HCT116 (cell line): ENCODE data around the gene GTPBP1. TPM values are rescaled to one million over a fixed set of nuclear protein-coding genes. Genes with fewer than 3 reads are reported as not detected.

ENCODE experiments used
- ATAC-seq: fragments of 200-7000 bp; cut with Tn5 transposase; 2 replicates; pipeline ENCODE4 v1.9.1; 2020; ENCODE audit warnings: mild to moderate bottlenecking, moderate library complexity
- BruUV-seq: library from RNA; stranded (reverse); fragments of 400-500 nt; replicated peaks from 2 replicates; lab custom pipeline; 2021; lab: Mats Ljungman, UMichigan
- CTCF ChIA-PET: fragments of 300-600 bp; sonication (Branson Sonifier 250); formaldehyde crosslinking; loops from one replicate; lab custom pipeline; 2021; ENCODE audit warnings: antibody characterized with exemption; lab: Charles Lee
- POLR2A ChIA-PET: fragments of 300-600, 350-600 bp; sonication (Branson Sonifier 250); formaldehyde crosslinking; loops from one replicate; lab custom pipeline; 2021; ENCODE audit warnings: antibody characterized with exemption; lab: Charles Lee
- RAD21 ChIA-PET, 2 experiments: fragments of 300-600 bp; sonication (Branson Sonifier 250); formaldehyde crosslinking; loops; one replicate each; lab custom pipeline; 2023; ENCODE audit warnings: low total read pairs in 2 of 2; ENCODE audit not compliant: uncharacterized antibody in 2 of 2, unreplicated experiment in 2 of 2, low non-redundant PET in 1 of 2; lab: Charles Lee
- DNase-seq: peaks from one replicate; pipeline ENCODE4 v3.0.0-alpha.2; 2010; ENCODE audit warnings: low read depth, low spot score
- H2AFZ ChIP-seq: fragments of 200-600 bp; shearing (Covaris generic), sonication (generic); 2 replicates; pipeline ENCODE4 v1.6.1; 2017; ENCODE audit warnings: low read depth, mixed run types, mixed read lengths, antibody characterized with exemption, low read length; ENCODE audit not compliant: poor library complexity, severe bottlenecking
- H3K27ac ChIP-seq: 2 replicates; pipeline ENCODE4 v1.5.1; 2012; ENCODE audit warnings: low read depth, low read length
- H3K27me3 ChIP-seq: fragments of 200-600 bp; sonication (generic); 2 replicates; pipeline ENCODE4 v1.6.1; 2016; ENCODE audit warnings: mixed run types, low read length, mixed read lengths; ENCODE audit not compliant: insufficient read depth
- H3K36me3 ChIP-seq, 2 experiments: fragments of 200-500 bp in 1 of 2; fragments of 200-600 bp in 1 of 2; sonication (Bioruptor generic) in 1 of 2; sonication (generic) in 1 of 2; 2 replicates each; pipeline versions ENCODE4 v1.5.1 to v1.6.1; 2014 to 2016; ENCODE audit warnings: low read length in 2 of 2, inconsistent platforms in 1 of 2, mixed read lengths in 1 of 2, mixed run types in 1 of 2; ENCODE audit not compliant: insufficient read depth in 2 of 2, control insufficient read depth in 1 of 2
- H3K4me1 ChIP-seq, 2 experiments: fragments of 200-600 bp in 1 of 2; sonication (generic) in 1 of 2; 2 replicates each; pipeline versions ENCODE4 v1.5.1 to v1.6.1; 2012 to 2017; ENCODE audit warnings: low read length in 2 of 2, inconsistent platforms in 1 of 2, mild to moderate bottlenecking in 1 of 2, mixed read lengths in 1 of 2, mixed run types in 1 of 2, moderate library complexity in 1 of 2; ENCODE audit not compliant: insufficient read depth in 2 of 2, control insufficient read depth in 1 of 2
- H3K4me2 ChIP-seq: fragments of 200-600 bp; sonication (generic); 2 replicates; pipeline ENCODE4 v1.6.1; 2017; ENCODE audit warnings: mixed run types, low read length, mixed read lengths
- H3K4me3 ChIP-seq, 2 experiments: fragments of 200-600 bp in 1 of 2; sonication (generic) in 1 of 2; replicated peaks in 1 of 2; 2 replicates each; pipeline ENCODE4 v1.5.1; 2011 to 2016; ENCODE audit warnings: low read length in 2 of 2, control low read depth in 1 of 2, low read depth in 1 of 2, mild to moderate bottlenecking in 1 of 2, mixed read lengths in 1 of 2, mixed run types in 1 of 2
- H3K79me2 ChIP-seq: fragments of 200-600 bp; sonication (generic); 2 replicates; pipeline ENCODE4 v1.6.1; 2017; ENCODE audit warnings: mild to moderate bottlenecking, mixed run types, low read length, moderate library complexity, mixed read lengths; ENCODE audit not compliant: insufficient read depth
- H3K9ac ChIP-seq: fragments of 200-600 bp; sonication (generic); 2 replicates; pipeline ENCODE4 v1.6.1; 2016; ENCODE audit warnings: low read length, mixed read lengths
- H3K9me2 ChIP-seq: fragments of 200-600 bp; sonication (generic), shearing (Covaris generic); 2 replicates; pipeline ENCODE4 v1.6.1; 2017; ENCODE audit warnings: mixed run types, mild to moderate bottlenecking, moderate library complexity; ENCODE audit not compliant: insufficient read depth
- H3K9me3 ChIP-seq, 2 experiments: fragments of 200-500 bp in 1 of 2; fragments of 200-600 bp in 1 of 2; sonication (Bioruptor generic) in 1 of 2; sonication (generic) in 1 of 2; 2 replicates each; pipeline ENCODE4 v1.6.1; 2014 to 2017; ENCODE audit warnings: low read length in 2 of 2, mixed read lengths in 2 of 2, inconsistent platforms in 1 of 2, low read depth in 1 of 2, mild to moderate bottlenecking in 1 of 2, mixed run types in 1 of 2, moderate library complexity in 1 of 2; ENCODE audit not compliant: control insufficient read depth in 1 of 2, insufficient read depth in 1 of 2
- H4K20me1 ChIP-seq: fragments of 200-600 bp; sonication (generic), shearing (Covaris generic); 2 replicates; pipeline ENCODE4 v1.6.1; 2017; ENCODE audit warnings: mixed run types, mild to moderate bottlenecking, moderate library complexity; ENCODE audit not compliant: insufficient read depth
- ELF1 ChIP-seq: IDR thresholded peaks from 2 replicates; pipeline ENCODE4 v1.6.1; 2012; ENCODE audit warnings: low read depth, borderline replicate concordance
- EZH2 ChIP-seq: fragments of 200-600 bp; sonication (generic); IDR thresholded peaks from 2 replicates; pipeline ENCODE4 v1.6.1; 2017; ENCODE audit warnings: antibody characterized with exemption, mixed run types
- EZH2phosphoT487 ChIP-seq: fragments of 200-600 bp; IDR thresholded peaks from 2 replicates; pipeline ENCODE4 v1.6.1; 2018; ENCODE audit warnings: antibody characterized with exemption, borderline replicate concordance
- FOSL1 ChIP-seq: IDR thresholded peaks from 2 replicates; pipeline ENCODE4 v1.6.1; 2012; ENCODE audit warnings: low read depth
- JUND ChIP-seq: IDR thresholded peaks from 2 replicates; pipeline ENCODE4 v1.6.1; 2012
- RAD21 ChIP-seq: IDR thresholded peaks from 2 replicates; pipeline ENCODE4 v1.6.1; 2012; ENCODE audit warnings: low read depth, mild to moderate bottlenecking
- SIN3A ChIP-seq: IDR thresholded peaks from 2 replicates; pipeline ENCODE4 v1.6.1; 2012; ENCODE audit warnings: low read depth
- SRF ChIP-seq: IDR thresholded peaks from 2 replicates; pipeline ENCODE4 v1.6.1; 2012; ENCODE audit warnings: low read depth
- TCF7L2 ChIP-seq: IDR thresholded peaks from 2 replicates; pipeline ENCODE4 v1.7.0; 2011; ENCODE audit warnings: borderline replicate concordance, inconsistent platforms; ENCODE audit not compliant: insufficient read depth, insufficient read length; ENCODE audit errors: extremely low read depth
- YY1 ChIP-seq: IDR thresholded peaks from 2 replicates; pipeline ENCODE4 v1.6.1; 2011; ENCODE audit warnings: low read length, low read depth, moderate library complexity, mild to moderate bottlenecking; ENCODE audit not compliant: insufficient replicate concordance; ENCODE audit errors: extremely low read depth
- ZNF274 ChIP-seq: fragments of 200-500 bp; sonication (Bioruptor generic); IDR thresholded peaks from 2 replicates; pipeline ENCODE4 v1.6.1; 2014; ENCODE audit warnings: mild to moderate bottlenecking, low read depth, low read length, inconsistent platforms
- intact Hi-C: fragments of 100-400 bp; cut with micrococcal nuclease; formaldehyde crosslinking; loops from 2 replicates; pipeline ENCODE4 v1.10.0; 2022
- total RNA-seq: library from RNA; stranded (reverse); gene quantifications from one replicate; pipeline ENCODE4 v1.2.1, GENCODE V29; 2021; ENCODE audit not compliant: unreplicated experiment
- TF ChIP-seq, protein P1 (sequence below), 3 experiments: fragments of 200-600 bp in 1 of 3; sonication (generic) in 1 of 3; IDR thresholded peaks in 2 of 3; conservative IDR thresholded peaks in 1 of 3; 2 replicates each; pipeline ENCODE4 v1.5.1; 2012 to 2017; ENCODE audit warnings: low read depth in 2 of 3, low read length in 2 of 3, antibody characterized with exemption in 1 of 3, borderline replicate concordance in 1 of 3, control low read depth in 1 of 3, mild to moderate bottlenecking in 1 of 3, mixed read lengths in 1 of 3, mixed run types in 1 of 3, moderate library complexity in 1 of 3; ENCODE audit not compliant: insufficient read depth in 1 of 3
- TF ChIP-seq, protein P2 (sequence below): IDR thresholded peaks from 2 replicates; pipeline ENCODE4 v1.6.1; 2012; ENCODE audit warnings: low read depth
- TF ChIP-seq, protein P3 (sequence below): IDR thresholded peaks from 2 replicates; pipeline ENCODE4 v1.6.1; 2012
- TF ChIP-seq, protein P4 (sequence below): IDR thresholded peaks from 2 replicates; pipeline ENCODE4 v1.6.1; 2011; ENCODE audit warnings: mild to moderate bottlenecking, low read length, moderate library complexity; ENCODE audit not compliant: insufficient replicate concordance; ENCODE audit errors: extremely low read depth

Gene GTPBP1
- total RNA-seq, 1 experiment from 2014 or later = 48.2 TPM

DNA sequence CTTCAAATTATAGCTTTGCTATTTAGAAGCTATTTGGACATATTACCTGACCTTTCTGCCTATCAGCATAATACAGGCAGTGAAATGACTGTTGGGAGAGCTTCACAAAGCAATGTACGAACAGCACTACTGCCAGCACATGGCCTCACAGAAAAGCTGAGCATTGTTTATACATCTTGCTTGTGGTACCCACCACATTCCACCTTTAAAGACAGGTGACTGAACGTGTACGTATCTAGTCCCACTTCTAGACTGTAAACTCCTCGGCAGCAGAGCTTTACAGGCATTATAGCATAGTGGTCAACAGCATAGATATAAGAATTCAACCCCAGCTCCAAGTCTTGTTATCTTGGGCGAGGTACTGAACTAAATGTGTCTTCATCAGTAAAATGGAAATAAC lies 6.6 kb upstream of the GTPBP1 start:
- Histone ChIP-seq H3K79me2 (peaks cover 64% of the 10 kb centered on the region), H4K20me1 (no peaks in the 10 kb centered on the region), H2AFZ (no peak overlapping the region), H3K9me3 (no peaks in the 10 kb centered on the region), H3K4me2 (peak overlapping the region; percentile 95), H3K4me1 (peaks cover 33 to 72% of the 10 kb centered on the region in 2 experiments), H3K9ac (peak overlapping the region; percentile 98), H3K27me3 (no peaks in the 10 kb centered on the region), H3K36me3 (peaks cover 0 to 15% of the 10 kb centered on the region in 2 experiments; a peak in 2 of 4 replicates), H3K4me3 (peak overlapping the region; percentile 74 to 90), H3K9me2 (no peaks in the 10 kb centered on the region), H3K27ac (no peak overlapping the region)
- ChIA-PET POLR2A (interaction anchor here (1.2 to 1.7 kb wide), 2 partner anchors 15 to 17 kb away, joined by 4 to 8 read pairs; partner anchors contain the start of gene TOMM22), CTCF (no interaction called here), RAD21 (interaction anchor here in 1 of 2 experiments (0.9 kb wide), 1 partner anchor 17 kb away, joined by 4 read pairs; the partner anchor contains the start of gene TOMM22)
- no peak for TF ChIP-seq EZH2phosphoT487
- TF ChIP-seq EZH2 = no peak
- TF ChIP-seq JUND = no peak
- TF ChIP-seq RAD21 = no peak
- no peak for TF ChIP-seq SIN3A
- TF ChIP-seq YY1 = no peak
- no peak for TF ChIP-seq TCF7L2
- no peak for TF ChIP-seq ZNF274
- TF ChIP-seq FOSL1 = no peak
- TF ChIP-seq, protein P1, sequence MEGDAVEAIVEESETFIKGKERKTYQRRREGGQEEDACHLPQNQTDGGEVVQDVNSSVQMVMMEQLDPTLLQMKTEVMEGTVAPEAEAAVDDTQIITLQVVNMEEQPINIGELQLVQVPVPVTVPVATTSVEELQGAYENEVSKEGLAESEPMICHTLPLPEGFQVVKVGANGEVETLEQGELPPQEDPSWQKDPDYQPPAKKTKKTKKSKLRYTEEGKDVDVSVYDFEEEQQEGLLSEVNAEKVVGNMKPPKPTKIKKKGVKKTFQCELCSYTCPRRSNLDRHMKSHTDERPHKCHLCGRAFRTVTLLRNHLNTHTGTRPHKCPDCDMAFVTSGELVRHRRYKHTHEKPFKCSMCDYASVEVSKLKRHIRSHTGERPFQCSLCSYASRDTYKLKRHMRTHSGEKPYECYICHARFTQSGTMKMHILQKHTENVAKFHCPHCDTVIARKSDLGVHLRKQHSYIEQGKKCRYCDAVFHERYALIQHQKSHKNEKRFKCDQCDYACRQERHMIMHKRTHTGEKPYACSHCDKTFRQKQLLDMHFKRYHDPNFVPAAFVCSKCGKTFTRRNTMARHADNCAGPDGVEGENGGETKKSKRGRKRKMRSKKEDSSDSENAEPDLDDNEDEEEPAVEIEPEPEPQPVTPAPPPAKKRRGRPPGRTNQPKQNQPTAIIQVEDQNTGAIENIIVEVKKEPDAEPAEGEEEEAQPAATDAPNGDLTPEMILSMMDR (IDR thresholded peaks at IDR 0.05 in 2 of 3, conservative IDR thresholded peaks at IDR 0.05 in 1 of 3; ENCODE audit: borderline replicate concordance in 1 of 3, insufficient read depth in 1 of 3, low read depth in 2 of 3, low read length in 2 of 3) = no peak
- no peak for TF ChIP-seq SRF
- no peak for TF ChIP-seq ELF1
- TF ChIP-seq, protein P2, sequence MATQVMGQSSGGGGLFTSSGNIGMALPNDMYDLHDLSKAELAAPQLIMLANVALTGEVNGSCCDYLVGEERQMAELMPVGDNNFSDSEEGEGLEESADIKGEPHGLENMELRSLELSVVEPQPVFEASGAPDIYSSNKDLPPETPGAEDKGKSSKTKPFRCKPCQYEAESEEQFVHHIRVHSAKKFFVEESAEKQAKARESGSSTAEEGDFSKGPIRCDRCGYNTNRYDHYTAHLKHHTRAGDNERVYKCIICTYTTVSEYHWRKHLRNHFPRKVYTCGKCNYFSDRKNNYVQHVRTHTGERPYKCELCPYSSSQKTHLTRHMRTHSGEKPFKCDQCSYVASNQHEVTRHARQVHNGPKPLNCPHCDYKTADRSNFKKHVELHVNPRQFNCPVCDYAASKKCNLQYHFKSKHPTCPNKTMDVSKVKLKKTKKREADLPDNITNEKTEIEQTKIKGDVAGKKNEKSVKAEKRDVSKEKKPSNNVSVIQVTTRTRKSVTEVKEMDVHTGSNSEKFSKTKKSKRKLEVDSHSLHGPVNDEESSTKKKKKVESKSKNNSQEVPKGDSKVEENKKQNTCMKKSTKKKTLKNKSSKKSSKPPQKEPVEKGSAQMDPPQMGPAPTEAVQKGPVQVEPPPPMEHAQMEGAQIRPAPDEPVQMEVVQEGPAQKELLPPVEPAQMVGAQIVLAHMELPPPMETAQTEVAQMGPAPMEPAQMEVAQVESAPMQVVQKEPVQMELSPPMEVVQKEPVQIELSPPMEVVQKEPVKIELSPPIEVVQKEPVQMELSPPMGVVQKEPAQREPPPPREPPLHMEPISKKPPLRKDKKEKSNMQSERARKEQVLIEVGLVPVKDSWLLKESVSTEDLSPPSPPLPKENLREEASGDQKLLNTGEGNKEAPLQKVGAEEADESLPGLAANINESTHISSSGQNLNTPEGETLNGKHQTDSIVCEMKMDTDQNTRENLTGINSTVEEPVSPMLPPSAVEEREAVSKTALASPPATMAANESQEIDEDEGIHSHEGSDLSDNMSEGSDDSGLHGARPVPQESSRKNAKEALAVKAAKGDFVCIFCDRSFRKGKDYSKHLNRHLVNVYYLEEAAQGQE = no peak
- TF ChIP-seq, protein P3, sequence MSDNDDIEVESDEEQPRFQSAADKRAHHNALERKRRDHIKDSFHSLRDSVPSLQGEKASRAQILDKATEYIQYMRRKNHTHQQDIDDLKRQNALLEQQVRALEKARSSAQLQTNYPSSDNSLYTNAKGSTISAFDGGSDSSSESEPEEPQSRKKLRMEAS = no peak
- TF ChIP-seq, protein P4, sequence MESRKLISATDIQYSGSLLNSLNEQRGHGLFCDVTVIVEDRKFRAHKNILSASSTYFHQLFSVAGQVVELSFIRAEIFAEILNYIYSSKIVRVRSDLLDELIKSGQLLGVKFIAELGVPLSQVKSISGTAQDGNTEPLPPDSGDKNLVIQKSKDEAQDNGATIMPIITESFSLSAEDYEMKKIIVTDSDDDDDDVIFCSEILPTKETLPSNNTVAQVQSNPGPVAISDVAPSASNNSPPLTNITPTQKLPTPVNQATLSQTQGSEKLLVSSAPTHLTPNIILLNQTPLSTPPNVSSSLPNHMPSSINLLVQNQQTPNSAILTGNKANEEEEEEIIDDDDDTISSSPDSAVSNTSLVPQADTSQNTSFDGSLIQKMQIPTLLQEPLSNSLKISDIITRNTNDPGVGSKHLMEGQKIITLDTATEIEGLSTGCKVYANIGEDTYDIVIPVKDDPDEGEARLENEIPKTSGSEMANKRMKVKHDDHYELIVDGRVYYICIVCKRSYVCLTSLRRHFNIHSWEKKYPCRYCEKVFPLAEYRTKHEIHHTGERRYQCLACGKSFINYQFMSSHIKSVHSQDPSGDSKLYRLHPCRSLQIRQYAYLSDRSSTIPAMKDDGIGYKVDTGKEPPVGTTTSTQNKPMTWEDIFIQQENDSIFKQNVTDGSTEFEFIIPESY = no peak
- BruUV-seq = no TSS peak
- ATAC-seq (no peak), DNase-seq (no peak)
- intact Hi-C loops = no loop called here
